Uterus (tissue), 2 donors: Measurements from ENCODE around the gene ZNF800.

ENCODE experiments used
- CTCF ChIP-seq, 4 experiments: fragments of 200-600 bp in 2 of 4; fragments of 450-650 bp in 2 of 4; sonication (generic) in 2 of 4; IDR thresholded peaks; one replicate each; pipeline ENCODE4 v1.5.1; 2016 to 2019; ENCODE audit warnings: antibody characterized with exemption in 4 of 4, mild to moderate bottlenecking in 2 of 4, moderate library complexity in 1 of 4
- POLR2A ChIP-seq, 2 donors: fragments of 450-650 bp; IDR thresholded peaks; one replicate each; pipeline ENCODE4 v1.6.1; 2016; ENCODE audit warnings: antibody characterized with exemption in 2 of 2, mild to moderate bottlenecking in 1 of 2, moderate library complexity in 1 of 2

DNA sequence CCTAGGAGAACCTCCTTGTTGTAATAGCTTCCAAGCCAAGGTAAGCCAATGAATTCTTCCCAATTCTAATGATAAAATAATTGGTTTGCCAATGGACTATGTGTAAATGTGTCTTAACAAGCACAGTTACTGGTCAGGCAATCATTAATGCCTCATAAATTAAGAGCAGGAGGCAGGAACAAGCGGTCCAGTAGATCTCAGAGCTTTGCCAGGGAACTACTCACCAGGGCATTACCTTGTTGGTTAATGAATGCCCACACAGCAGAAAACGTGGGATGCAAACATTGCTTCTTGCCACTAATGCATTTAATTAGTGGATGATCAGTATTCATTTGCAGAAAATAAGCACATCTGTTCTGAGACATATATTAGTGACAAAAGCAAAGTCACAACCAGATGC is 26.7 kb upstream of the ZNF800 start:
- no peak for TF ChIP-seq CTCF (IDR thresholded peaks at IDR 0.05)
- no peak for TF ChIP-seq POLR2A (IDR thresholded peaks at IDR 0.05)
